OCI-LY1 (cell line): Measurements from ENCODE around the gene SERP2.

Source experiments
- H2AFZ ChIP-seq: fragments of 200-600 bp; sonication (generic), shearing (Covaris generic); 2 replicates; pipeline ENCODE4 v1.6.0; 2014; ENCODE audit warnings: antibody characterized with exemption, mild to moderate bottlenecking, low read length
- H3F3A ChIP-seq: fragments of 200-600 bp; sonication (generic), shearing (Covaris generic); 2 replicates; pipeline ENCODE4 v1.6.0; 2014; ENCODE audit warnings: mild to moderate bottlenecking, antibody characterized with exemption, low read length, moderate library complexity; ENCODE audit not compliant: insufficient read depth
- H3K27ac ChIP-seq: fragments of 200-600 bp; sonication (generic); 2 replicates; pipeline ENCODE4 v1.5.1; 2014; ENCODE audit warnings: low read length, mixed run types, mild to moderate bottlenecking, low read depth; ENCODE audit not compliant: poor library complexity, severe bottlenecking
- H3K27me3 ChIP-seq: fragments of 200-600 bp; sonication (generic); 2 replicates; pipeline ENCODE4 v1.6.0; 2014; ENCODE audit warnings: antibody characterized with exemption, mild to moderate bottlenecking, low read length, moderate library complexity; ENCODE audit not compliant: insufficient read depth
- H3K36me3 ChIP-seq: fragments of 200-600 bp; sonication (generic); 2 replicates; pipeline ENCODE4 v1.6.1; 2014; ENCODE audit warnings: mild to moderate bottlenecking, antibody characterized with exemption, low read length, moderate library complexity, mixed read lengths; ENCODE audit not compliant: insufficient read depth
- H3K4me1 ChIP-seq: fragments of 200-600 bp; sonication (generic); 2 replicates; pipeline ENCODE4 v1.5.1; 2014; ENCODE audit warnings: mild to moderate bottlenecking, low read length, moderate library complexity; ENCODE audit not compliant: insufficient read depth, severe bottlenecking
- H3K4me2 ChIP-seq: fragments of 200-600 bp; sonication (generic), shearing (Covaris generic); 2 replicates; pipeline ENCODE4 v1.6.1; 2014; ENCODE audit warnings: low read length
- H3K4me3 ChIP-seq: fragments of 200-600 bp; sonication (generic); 2 replicates; pipeline ENCODE4 v1.5.1; 2014; ENCODE audit warnings: low read length, low read depth, mild to moderate bottlenecking, mixed read lengths; ENCODE audit not compliant: poor library complexity, severe bottlenecking
- H3K79me2 ChIP-seq: fragments of 200-600 bp; shearing (Covaris generic); 2 replicates; pipeline ENCODE4 v1.6.1; 2016; ENCODE audit warnings: mixed run types, low read length, mixed read lengths; ENCODE audit not compliant: insufficient read depth
- H3K9ac ChIP-seq: fragments of 200-600 bp; sonication (generic), shearing (Covaris generic); 2 replicates; pipeline ENCODE4 v1.6.1; 2014; ENCODE audit warnings: mild to moderate bottlenecking, low read length, mixed read lengths
- H3K9me2 ChIP-seq: fragments of 200-600 bp; sonication (generic), shearing (Covaris generic); 2 replicates; pipeline ENCODE4 v1.6.1; 2014; ENCODE audit warnings: low read depth, mild to moderate bottlenecking, low read length, mixed read lengths
- H3K9me3 ChIP-seq: fragments of 200-600 bp; shearing (Covaris generic); 2 replicates; pipeline ENCODE4 v1.6.1; 2014; ENCODE audit warnings: low read length, mixed read lengths
- H4K20me1 ChIP-seq: fragments of 200-600 bp; sonication (generic), shearing (Covaris generic); 2 replicates; pipeline ENCODE4 v1.6.0; 2016; ENCODE audit warnings: mild to moderate bottlenecking, low read length; ENCODE audit not compliant: insufficient read depth
- CTCF ChIP-seq: fragments of 200-600 bp; sonication (generic), shearing (Covaris generic); IDR thresholded peaks from 2 replicates; pipeline ENCODE4 v1.5.1; 2017; ENCODE audit warnings: mild to moderate bottlenecking, antibody characterized with exemption, low read length, moderate library complexity, mixed read lengths
- EZH2 ChIP-seq: fragments of 200-600 bp; sonication (generic), shearing (Covaris generic); IDR thresholded peaks from 2 replicates; pipeline ENCODE4 v1.8.0; 2017; ENCODE audit warnings: borderline replicate concordance, mixed run types, mild to moderate bottlenecking, antibody characterized with exemption, low read length, moderate library complexity, mixed read lengths

The SERP2 gene

GRCh38 chr13:44368062-44368591 lies 5.5 kb upstream of the SERP2 start:
- Histone ChIP-seq H3K9me2 (no peaks in the 10 kb centered on the region), H3K4me1 (no peaks in the 10 kb centered on the region), H4K20me1 (no peaks in the 10 kb centered on the region), H3K36me3 (no peaks in the 10 kb centered on the region), H3K27me3 (no peaks in the 10 kb centered on the region), H3K4me2 (no peak overlapping the region), H3K27ac (no peak overlapping the region), H3K9me3 (no peaks in the 10 kb centered on the region), H3K79me2 (no peaks in the 10 kb centered on the region), H3F3A (no peaks in the 10 kb centered on the region), H2AFZ (no peak overlapping the region), H3K4me3 (no peak overlapping the region), H3K9ac (no peak overlapping the region)
- TF ChIP-seq CTCF (no peak), EZH2 (no peak)

GRCh38 chr13:44368599-44369368 lies 4.8 kb upstream of the SERP2 start:
- H2AFZ ChIP-seq, result no peak overlapping the region
- H3K4me1 ChIP-seq, result no peaks in the 10 kb centered on the region
- no peaks in the 10 kb centered on the region for H3F3A ChIP-seq
- no peaks in the 10 kb centered on the region for H3K9me2 ChIP-seq
- no peaks in the 10 kb centered on the region for H3K9me3 ChIP-seq
- H3K4me2 ChIP-seq, result no peak overlapping the region
- no peaks in the 10 kb centered on the region for H4K20me1 ChIP-seq
- H3K27me3 ChIP-seq, result no peaks in the 10 kb centered on the region
- TF ChIP-seq CTCF (no peak), EZH2 (no peak)
- no peak overlapping the region for H3K4me3 ChIP-seq
- no peaks in the 10 kb centered on the region for H3K36me3 ChIP-seq
- H3K27ac ChIP-seq, result no peak overlapping the region
- no peaks in the 10 kb centered on the region for H3K79me2 ChIP-seq
- no peak overlapping the region for H3K9ac ChIP-seq

- Histone ChIP-seq H4K20me1 (no peaks in the 10 kb centered on the region), H3F3A (no peaks in the 10 kb centered on the region), H3K9ac (no peak overlapping the region), H3K4me2 (no peak overlapping the region), H2AFZ (no peak overlapping the region), H3K36me3 (no peaks in the 10 kb centered on the region), H3K79me2 (no peaks in the 10 kb centered on the region), H3K4me1 (no peaks in the 10 kb centered on the region), H3K4me3 (no peak overlapping the region), H3K27ac (no peak overlapping the region), H3K9me2 (no peaks in the 10 kb centered on the region), H3K27me3 (peaks cover 7% of the 10 kb centered on the region; the same call in 1 of the 2 replicates), H3K9me3 (no peaks in the 10 kb centered on the region)
- TF ChIP-seq CTCF, result no peak
- TF ChIP-seq EZH2, result no peak
Measured at GRCh38 chr13:44371421-44371820, 2.2 kb upstream of the SERP2 start.
